ENCODE data around the gene LMF2.

GRCh38 chr22:50489363-50490243 lies 17.9 kb downstream of the LMF2 start:
- TF ChIP-seq CTCF (optimal IDR thresholded peaks at IDR 0.05 in 1 of 3, IDR thresholded peaks at IDR 0.05 in 1 of 3, conservative IDR thresholded peaks at IDR 0.05 in 1 of 3; ENCODE audit: extremely low read depth in 1 of 3, insufficient read depth in 2 of 3, low read length in 3 of 3) (no peak), EZH2 (IDR thresholded peaks at IDR 0.05; ENCODE audit: low read length) (no peak)

Data from keratinocyte (primary cell).